GM12878 (cell line): ENCODE results near the gene CREG2. TPM values are rescaled to one million over a fixed set of nuclear protein-coding genes. Genes with fewer than 3 reads are reported as not detected.
A peak's percentile ranks its signal among the peaks of the same experiment; 100 is the strongest.

Source experiments
- BHLHE40 ChIP-seq, 2 experiments: fragments of 450-650 bp in 1 of 2; IDR thresholded peaks; 2 replicates each; pipeline ENCODE4 v1.6.1; 2011 to 2017; ENCODE audit warnings: low read depth in 2 of 2, borderline replicate concordance in 1 of 2, improper control_type of control experiment in 1 of 2, low read length in 1 of 2, mild to moderate bottlenecking in 1 of 2
- BMI1 ChIP-seq: fragments of 450-650 bp; IDR thresholded peaks from 2 replicates; pipeline ENCODE4 v1.6.1; 2016; ENCODE audit warnings: mild to moderate bottlenecking, moderate library complexity, borderline replicate concordance
- CBX5 ChIP-seq: sonication (generic); IDR thresholded peaks from 2 replicates; pipeline ENCODE4 v1.6.1; 2016; ENCODE audit warnings: low read depth, moderate library complexity, mild to moderate bottlenecking, inconsistent platforms
- CHD2 ChIP-seq: IDR thresholded peaks from 2 replicates; pipeline ENCODE4 v1.6.1; 2011; ENCODE audit warnings: low read depth, low read length, improper control_type of control experiment, borderline replicate concordance
- DPF2 ChIP-seq: fragments of 450-650 bp; IDR thresholded peaks from 2 replicates; pipeline ENCODE4 v1.6.1; 2017; ENCODE audit warnings: mild to moderate bottlenecking
- FOXM1 ChIP-seq: IDR thresholded peaks from 2 replicates; pipeline ENCODE4 v1.6.1; 2012; ENCODE audit warnings: low read depth, mild to moderate bottlenecking, inconsistent platforms, low read length, moderate library complexity
- IKZF1 ChIP-seq: fragments of 450-650 bp; conservative IDR thresholded peaks from 2 replicates; pipeline ENCODE4 v1.6.1; 2017; ENCODE audit warnings: antibody characterized with exemption, mild to moderate bottlenecking
- IRF4 ChIP-seq: IDR thresholded peaks from 2 replicates; pipeline ENCODE4 v1.6.1; 2011; ENCODE audit warnings: low read depth, low read length
- MXI1 ChIP-seq: fragments of 150-350 bp; IDR thresholded peaks from 2 replicates; pipeline ENCODE4 v1.6.1; 2011; ENCODE audit warnings: low read depth, mild to moderate bottlenecking, inconsistent platforms, low read length, improper control_type of control experiment
- NBN ChIP-seq: fragments of 450-650 bp; IDR thresholded peaks from 2 replicates; pipeline ENCODE4 v1.6.1; 2016
- NR2C1 ChIP-seq: fragments of 450-650 bp; IDR thresholded peaks from 2 replicates; pipeline ENCODE4 v1.6.1; 2017; ENCODE audit warnings: antibody characterized with exemption, mild to moderate bottlenecking, moderate library complexity
- RAD21 ChIP-seq: IDR thresholded peaks from 2 replicates; pipeline ENCODE4 v1.6.1; 2011; ENCODE audit warnings: mild to moderate bottlenecking, low read depth, low read length, moderate library complexity; ENCODE audit not compliant: insufficient read depth
- RELA ChIP-seq: fragments of 450-650 bp; IDR thresholded peaks from 2 replicates; pipeline ENCODE4 v1.8.0; 2014; ENCODE audit warnings: borderline replicate concordance; ENCODE audit not compliant: partially characterized antibody
- STAT3 ChIP-seq: IDR thresholded peaks from 2 replicates; pipeline ENCODE4 v1.6.1; 2011; ENCODE audit warnings: low read depth, low read length, improper control_type of control experiment
- SUZ12 ChIP-seq: fragments of 200-600 bp; sonication (generic); IDR thresholded peaks from one replicate; pipeline ENCODE4 v1.6.1; 2018; ENCODE audit warnings: antibody characterized with exemption, mild to moderate bottlenecking; ENCODE audit not compliant: unreplicated experiment
- TBL1XR1 ChIP-seq: IDR thresholded peaks from 2 replicates; pipeline ENCODE4 v1.6.1; 2012; ENCODE audit warnings: low read depth, low read length, improper control_type of control experiment
- TCF7 ChIP-seq: IDR thresholded peaks from 2 replicates; pipeline ENCODE4 v1.6.1; 2014; ENCODE audit warnings: antibody characterized with exemption, borderline replicate concordance
- ZBED1 ChIP-seq: IDR thresholded peaks from 2 replicates; pipeline ENCODE4 v1.6.1; 2016; ENCODE audit warnings: borderline replicate concordance
- ZNF384 ChIP-seq: IDR thresholded peaks from 2 replicates; pipeline ENCODE4 v1.6.1; 2012; ENCODE audit warnings: low read depth, mild to moderate bottlenecking, low read length, improper control_type of control experiment, borderline replicate concordance
- ZNF622 ChIP-seq: fragments of 450-650 bp; IDR thresholded peaks from 2 replicates; pipeline ENCODE4 v1.6.1; 2017; ENCODE audit warnings: mild to moderate bottlenecking, inconsistent platforms
- polyA plus RNA-seq, 11 experiments: library from polyadenylated mRNA; depleted of rRNA in 4 of 11; unstranded in 6 of 11; stranded (reverse) in 5 of 11; fragments of >200 nt; fragmentation: Nextera tagmentation in 4 of 11; fragmentation: Illumina TruSeq in 1 of 11; extraction: Ambion mirVana in 4 of 11; extraction: Trizol in 1 of 11; gene quantifications; 1 replicate in 1 of 11; 2 replicates in 10 of 11; pipeline versions ENCODE4 v1.2.1 to v1.2.3, GENCODE V29; 2011 to 2016; ENCODE audit warnings: inconsistent platforms in 2 of 11, missing spikeins in 2 of 11, low read depth in 1 of 11
- total RNA-seq, 4 experiments: library from RNA; depleted of rRNA in 3 of 4; stranded (reverse); fragments of >200 nt in 3 of 4; fragmentation: Illumina TruSeq in 1 of 4; extraction: Trizol in 1 of 4; gene quantifications; 2 replicates each; pipeline versions ENCODE4 v1.2.1 to v1.2.3, GENCODE V29; 2013 to 2021
- TF ChIP-seq, protein P1 (sequence below): fragments of 450-650 bp; IDR thresholded peaks from 2 replicates; pipeline ENCODE4 v1.6.1; 2017; ENCODE audit warnings: mild to moderate bottlenecking, moderate library complexity
- TF ChIP-seq, protein P2 (sequence below): fragments of 450-650 bp; conservative IDR thresholded peaks from 2 replicates; pipeline ENCODE4 v1.6.1; 2017; ENCODE audit warnings: mild to moderate bottlenecking, moderate library complexity
- TF ChIP-seq, protein P3 (sequence below): IDR thresholded peaks from 2 replicates; pipeline ENCODE4 v1.6.1; 2012; ENCODE audit warnings: low read depth, low read length, improper control_type of control experiment
- TF ChIP-seq, protein P4 (sequence below): IDR thresholded peaks from 2 replicates; pipeline ENCODE4 v1.6.1; 2011; ENCODE audit warnings: borderline replicate concordance, low read depth, mild to moderate bottlenecking, moderate library complexity, mixed read lengths, low read length; ENCODE audit not compliant: insufficient read depth; ENCODE audit errors: extremely low read length

The CREG2 gene
- total and polyA plus RNA-seq, 10 of the 15 experiments (the other 5 are each of a cell fraction or from before 2014, with no cell fraction given), result not detected

DNA sequence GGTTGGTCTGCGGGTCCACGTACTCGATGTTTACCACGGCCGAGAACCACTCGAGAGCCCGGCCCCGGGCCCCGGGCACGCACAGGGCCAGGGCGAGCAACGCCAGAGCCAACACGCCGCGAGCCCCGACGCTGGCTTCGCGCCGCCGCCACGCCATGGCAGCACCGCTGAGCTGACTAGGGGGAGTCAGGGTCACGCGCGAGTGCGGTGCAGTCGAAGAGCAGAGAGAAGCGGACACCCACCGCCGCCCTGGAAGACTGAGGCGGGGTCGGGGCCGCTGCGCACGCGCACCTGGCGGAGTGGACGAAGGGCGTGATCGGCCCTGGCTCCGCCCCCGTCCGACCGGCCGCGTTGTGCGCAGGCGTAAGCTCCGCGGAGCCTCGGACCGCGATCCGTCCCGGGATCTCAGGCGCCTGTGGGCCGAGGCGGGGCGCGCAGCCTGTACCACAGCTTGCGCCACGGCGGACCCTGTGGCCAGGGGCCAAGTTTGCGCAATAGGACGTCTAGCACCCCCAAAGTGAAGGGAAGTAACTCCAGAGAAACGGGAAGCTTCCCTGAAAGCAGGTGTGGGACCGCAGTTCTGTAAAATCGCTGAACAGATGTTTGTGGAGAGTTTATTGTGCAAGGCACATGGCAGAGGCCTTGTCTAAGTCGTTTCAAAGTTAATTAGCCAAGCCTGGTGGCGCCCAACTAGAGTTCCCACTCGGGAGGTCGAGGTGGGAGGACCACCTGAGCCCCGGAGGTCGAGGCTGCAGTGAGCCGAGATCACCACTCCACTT lies 78.7 kb downstream of the CREG2 start, which contains the start of gene RNF149 (continued):
- TF ChIP-seq, protein P1, sequence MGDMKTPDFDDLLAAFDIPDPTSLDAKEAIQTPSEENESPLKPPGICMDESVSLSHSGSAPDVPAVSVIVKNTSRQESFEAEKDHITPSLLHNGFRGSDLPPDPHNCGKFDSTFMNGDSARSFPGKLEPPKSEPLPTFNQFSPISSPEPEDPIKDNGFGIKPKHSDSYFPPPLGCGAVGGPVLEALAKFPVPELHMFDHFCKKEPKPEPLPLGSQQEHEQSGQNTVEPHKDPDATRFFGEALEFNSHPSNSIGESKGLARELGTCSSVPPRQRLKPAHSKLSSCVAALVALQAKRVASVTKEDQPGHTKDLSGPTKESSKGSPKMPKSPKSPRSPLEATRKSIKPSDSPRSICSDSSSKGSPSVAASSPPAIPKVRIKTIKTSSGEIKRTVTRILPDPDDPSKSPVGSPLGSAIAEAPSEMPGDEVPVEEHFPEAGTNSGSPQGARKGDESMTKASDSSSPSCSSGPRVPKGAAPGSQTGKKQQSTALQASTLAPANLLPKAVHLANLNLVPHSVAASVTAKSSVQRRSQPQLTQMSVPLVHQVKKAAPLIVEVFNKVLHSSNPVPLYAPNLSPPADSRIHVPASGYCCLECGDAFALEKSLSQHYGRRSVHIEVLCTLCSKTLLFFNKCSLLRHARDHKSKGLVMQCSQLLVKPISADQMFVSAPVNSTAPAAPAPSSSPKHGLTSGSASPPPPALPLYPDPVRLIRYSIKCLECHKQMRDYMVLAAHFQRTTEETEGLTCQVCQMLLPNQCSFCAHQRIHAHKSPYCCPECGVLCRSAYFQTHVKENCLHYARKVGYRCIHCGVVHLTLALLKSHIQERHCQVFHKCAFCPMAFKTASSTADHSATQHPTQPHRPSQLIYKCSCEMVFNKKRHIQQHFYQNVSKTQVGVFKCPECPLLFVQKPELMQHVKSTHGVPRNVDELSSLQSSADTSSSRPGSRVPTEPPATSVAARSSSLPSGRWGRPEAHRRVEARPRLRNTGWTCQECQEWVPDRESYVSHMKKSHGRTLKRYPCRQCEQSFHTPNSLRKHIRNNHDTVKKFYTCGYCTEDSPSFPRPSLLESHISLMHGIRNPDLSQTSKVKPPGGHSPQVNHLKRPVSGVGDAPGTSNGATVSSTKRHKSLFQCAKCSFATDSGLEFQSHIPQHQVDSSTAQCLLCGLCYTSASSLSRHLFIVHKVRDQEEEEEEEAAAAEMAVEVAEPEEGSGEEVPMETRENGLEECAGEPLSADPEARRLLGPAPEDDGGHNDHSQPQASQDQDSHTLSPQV, result no peak
- TF ChIP-seq, protein P2, sequence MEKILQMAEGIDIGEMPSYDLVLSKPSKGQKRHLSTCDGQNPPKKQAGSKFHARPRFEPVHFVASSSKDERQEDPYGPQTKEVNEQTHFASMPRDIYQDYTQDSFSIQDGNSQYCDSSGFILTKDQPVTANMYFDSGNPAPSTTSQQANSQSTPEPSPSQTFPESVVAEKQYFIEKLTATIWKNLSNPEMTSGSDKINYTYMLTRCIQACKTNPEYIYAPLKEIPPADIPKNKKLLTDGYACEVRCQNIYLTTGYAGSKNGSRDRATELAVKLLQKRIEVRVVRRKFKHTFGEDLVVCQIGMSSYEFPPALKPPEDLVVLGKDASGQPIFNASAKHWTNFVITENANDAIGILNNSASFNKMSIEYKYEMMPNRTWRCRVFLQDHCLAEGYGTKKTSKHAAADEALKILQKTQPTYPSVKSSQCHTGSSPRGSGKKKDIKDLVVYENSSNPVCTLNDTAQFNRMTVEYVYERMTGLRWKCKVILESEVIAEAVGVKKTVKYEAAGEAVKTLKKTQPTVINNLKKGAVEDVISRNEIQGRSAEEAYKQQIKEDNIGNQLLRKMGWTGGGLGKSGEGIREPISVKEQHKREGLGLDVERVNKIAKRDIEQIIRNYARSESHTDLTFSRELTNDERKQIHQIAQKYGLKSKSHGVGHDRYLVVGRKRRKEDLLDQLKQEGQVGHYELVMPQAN, result no peak; the same call in 1 of the 2 replicates
- TF ChIP-seq TBL1XR1 (no peak), DPF2 (peak; percentile 20), RELA (no peak), BHLHE40 (IDR thresholded peaks at IDR 0.05; ENCODE audit: borderline replicate concordance in 1 of 2, low read depth in 2 of 2, low read length in 1 of 2) (peak; percentile 79 to 92; a peak in 3 of 4 replicates), NR2C1 (no peak), ZBED1 (no peak), IKZF1 (peak; percentile 88), ZNF622 (no peak), TCF7 (no peak), MXI1 (peak; percentile 35; the same call in 1 of the 2 replicates), IRF4 (no peak), NBN (peak; percentile 48), RAD21 (no peak), STAT3 (no peak), CBX5 (no peak), SUZ12 (no peak), FOXM1 (no peak), CHD2 (peak; percentile 21; the same call in 1 of the 2 replicates), BMI1 (no peak), ZNF384 (no peak)
- TF ChIP-seq, protein P3, sequence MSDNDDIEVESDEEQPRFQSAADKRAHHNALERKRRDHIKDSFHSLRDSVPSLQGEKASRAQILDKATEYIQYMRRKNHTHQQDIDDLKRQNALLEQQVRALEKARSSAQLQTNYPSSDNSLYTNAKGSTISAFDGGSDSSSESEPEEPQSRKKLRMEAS, result no peak; the same call in 1 of the 2 replicates
- TF ChIP-seq, protein P4, sequence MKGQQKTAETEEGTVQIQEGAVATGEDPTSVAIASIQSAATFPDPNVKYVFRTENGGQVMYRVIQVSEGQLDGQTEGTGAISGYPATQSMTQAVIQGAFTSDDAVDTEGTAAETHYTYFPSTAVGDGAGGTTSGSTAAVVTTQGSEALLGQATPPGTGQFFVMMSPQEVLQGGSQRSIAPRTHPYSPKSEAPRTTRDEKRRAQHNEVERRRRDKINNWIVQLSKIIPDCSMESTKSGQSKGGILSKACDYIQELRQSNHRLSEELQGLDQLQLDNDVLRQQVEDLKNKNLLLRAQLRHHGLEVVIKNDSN, result no peak
